ENCODE measurements around the gene APOO.

APOO gene

DNA sequence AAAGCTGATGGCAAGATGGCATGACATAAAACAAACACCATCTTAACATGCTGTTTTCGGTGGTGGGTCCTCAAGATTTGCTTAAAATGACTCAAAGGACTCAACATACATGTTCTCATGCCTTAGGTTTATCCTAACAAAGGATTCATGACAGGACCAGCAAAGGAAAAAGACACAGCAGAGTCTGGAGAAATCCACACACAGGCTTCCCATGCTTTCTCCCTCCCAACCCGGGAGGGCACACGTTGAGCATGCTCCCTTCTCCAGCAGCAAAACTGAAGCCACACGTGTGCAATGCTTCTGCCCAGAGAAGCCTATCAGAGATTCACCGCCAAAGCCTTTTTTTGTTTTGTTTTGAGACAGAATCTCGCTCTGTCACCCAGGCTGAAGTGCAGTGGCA is 84.9 kb downstream of the APOO start:
- peak overlapping the region; percentile 31 for H3K9ac ChIP-seq (ENCODE audit: low read length)
- no peak overlapping the region for H4K8ac ChIP-seq (ENCODE audit: low read length)
- H3K27ac ChIP-seq (ENCODE audit: low read length, poor library complexity, severe bottlenecking) = no peak overlapping the region
- H3K4me3 ChIP-seq (ENCODE audit: insufficient read depth in 1 of 2, low read depth in 1 of 2, low read length in 2 of 2) = no peak overlapping the region
- no peak overlapping the region for H2BK15ac ChIP-seq (ENCODE audit: low read depth, poor library complexity, severe bottlenecking)
- no peak overlapping the region for H3K18ac ChIP-seq (ENCODE audit: low read depth in 1 of 2, low read length in 2 of 2)
- H2BK12ac ChIP-seq (ENCODE audit: low read length in 2 of 2) = no peak overlapping the region
- no peak overlapping the region for H3K4me2 ChIP-seq (ENCODE audit: low read length, poor library complexity, severe bottlenecking)
- peaks cover 4% of the 10 kb centered on the region for H3K4me1 ChIP-seq (ENCODE audit: control insufficient read depth, insufficient read depth, low read depth, low read length)
- peaks cover 0 to 3% of the 10 kb centered on the region in 2 experiments for H3K27me3 ChIP-seq (ENCODE audit: control insufficient read depth in 1 of 2, insufficient read depth in 1 of 2, low read length in 2 of 2)
- H2BK5ac ChIP-seq (ENCODE audit: low read depth, low read length, poor library complexity, severe bottlenecking) = no peak overlapping the region
- no peak overlapping the region for H3K4ac ChIP-seq (ENCODE audit: low read depth in 1 of 2, low read length in 2 of 2)
- 70% methylated on average over 5 of the region's 6 CpGs for WGBS
- H3K23ac ChIP-seq (ENCODE audit: low read length in 2 of 2) = no peak overlapping the region
- H3K79me1 ChIP-seq (replicated peaks; ENCODE audit: low read length, poor library complexity, severe bottlenecking) = no peaks in the 10 kb centered on the region
- no peak overlapping the region for H2AK5ac ChIP-seq (ENCODE audit: low read length, severe bottlenecking)
- no peak overlapping the region for H2BK120ac ChIP-seq (ENCODE audit: low read depth, low read length)
- H4K91ac ChIP-seq (ENCODE audit: low read length) = no peak overlapping the region
- no peak for DNase-seq
- H3K36me3 ChIP-seq (ENCODE audit: control insufficient read depth in 1 of 2, insufficient read depth in 2 of 2, low read depth in 1 of 2, low read length in 2 of 2) = no peaks in the 10 kb centered on the region
- no peaks in the 10 kb centered on the region for H3K9me3 ChIP-seq (ENCODE audit: control insufficient read depth, low read length)
- no peak overlapping the region for H2AFZ ChIP-seq (ENCODE audit: low read depth, low read length)
- H3K14ac ChIP-seq (ENCODE audit: low read length in 2 of 2) = no peak overlapping the region

DNA sequence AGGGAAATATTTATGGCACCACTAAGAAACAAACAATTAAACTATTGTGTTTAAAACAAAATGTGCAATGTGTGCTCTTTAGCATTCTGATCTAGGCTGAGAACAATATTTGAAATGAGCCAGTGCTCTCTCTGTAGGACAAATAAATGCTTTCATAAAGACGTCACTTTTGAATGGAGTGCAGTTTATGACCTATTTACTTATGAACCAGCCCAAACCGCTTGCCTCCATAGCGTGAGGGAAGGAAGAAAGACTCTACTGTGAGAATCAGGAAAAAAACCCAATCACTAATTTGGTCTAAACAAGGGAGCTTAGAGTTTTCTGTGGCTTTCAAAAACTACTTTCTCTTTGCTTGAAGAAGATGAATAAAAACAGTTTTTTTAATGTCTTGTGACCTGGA is 85.3 kb downstream of the APOO start:
- Histone ChIP-seq H3K14ac (ENCODE audit: low read length in 2 of 2) (no peak overlapping the region), H4K8ac (ENCODE audit: low read length) (no peak overlapping the region), H3K23ac (ENCODE audit: low read length in 2 of 2) (no peak overlapping the region), H4K91ac (ENCODE audit: low read length) (no peak overlapping the region), H3K4ac (ENCODE audit: low read depth in 1 of 2, low read length in 2 of 2) (no peak overlapping the region), H3K9ac (ENCODE audit: low read length) (peak overlapping the region; percentile 31), H3K27ac (ENCODE audit: low read length, poor library complexity, severe bottlenecking) (no peak overlapping the region), H3K4me2 (ENCODE audit: low read length, poor library complexity, severe bottlenecking) (no peak overlapping the region), H2AFZ (ENCODE audit: low read depth, low read length) (no peak overlapping the region), H3K36me3 (ENCODE audit: control insufficient read depth in 1 of 2, insufficient read depth in 2 of 2, low read depth in 1 of 2, low read length in 2 of 2) (no peaks in the 10 kb centered on the region), H3K79me1 (replicated peaks; ENCODE audit: low read length, poor library complexity, severe bottlenecking) (no peaks in the 10 kb centered on the region), H2BK15ac (ENCODE audit: low read depth, poor library complexity, severe bottlenecking) (no peak overlapping the region), H2BK120ac (ENCODE audit: low read depth, low read length) (no peak overlapping the region), H3K9me3 (ENCODE audit: control insufficient read depth, low read length) (no peaks in the 10 kb centered on the region), H2AK5ac (ENCODE audit: low read length, severe bottlenecking) (no peak overlapping the region), H3K4me1 (ENCODE audit: control insufficient read depth, insufficient read depth, low read depth, low read length) (peaks cover 4% of the 10 kb centered on the region), H3K18ac (ENCODE audit: low read depth in 1 of 2, low read length in 2 of 2) (no peak overlapping the region), H3K27me3 (ENCODE audit: control insufficient read depth in 1 of 2, insufficient read depth in 1 of 2, low read length in 2 of 2) (peaks cover 0 to 3% of the 10 kb centered on the region in 2 experiments), H3K4me3 (ENCODE audit: insufficient read depth in 1 of 2, low read depth in 1 of 2, low read length in 2 of 2) (no peak overlapping the region), H2BK12ac (ENCODE audit: low read length in 2 of 2) (no peak overlapping the region), H2BK5ac (ENCODE audit: low read depth, low read length, poor library complexity, severe bottlenecking) (no peak overlapping the region)
- WGBS = no CpG with 5 or more reads among the region's 3 CpGs
- DNase-seq = peak; percentile 41

DNA sequence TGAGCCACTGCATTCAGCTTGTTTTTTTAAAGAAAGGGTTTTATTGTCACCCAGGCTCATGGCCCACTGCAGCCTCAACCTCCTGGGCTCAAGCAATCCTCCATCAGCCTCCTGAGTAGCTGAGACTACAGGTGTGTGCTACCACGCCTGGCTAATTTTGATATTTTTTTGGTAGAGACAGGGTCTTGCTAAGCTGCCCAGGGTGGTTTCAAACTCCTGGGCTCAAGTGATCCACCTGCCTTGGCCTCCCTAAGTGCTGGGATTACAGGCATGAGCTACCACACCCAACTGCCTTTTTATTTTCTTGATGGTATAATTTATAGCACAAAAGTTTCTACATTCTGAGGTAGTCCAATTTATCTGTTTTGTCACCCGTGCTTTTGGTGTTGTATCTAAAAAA is 85.9 kb downstream of the APOO start:
- Histone ChIP-seq H3K79me1 (replicated peaks; ENCODE audit: low read length, poor library complexity, severe bottlenecking) (no peaks in the 10 kb centered on the region), H2AFZ (ENCODE audit: low read depth, low read length) (no peak overlapping the region), H3K36me3 (ENCODE audit: control insufficient read depth in 1 of 2, insufficient read depth in 2 of 2, low read depth in 1 of 2, low read length in 2 of 2) (no peaks in the 10 kb centered on the region), H3K9me3 (ENCODE audit: control insufficient read depth, low read length) (no peaks in the 10 kb centered on the region), H3K23ac (ENCODE audit: low read length in 2 of 2) (no peak overlapping the region), H2BK15ac (ENCODE audit: low read depth, poor library complexity, severe bottlenecking) (no peak overlapping the region), H3K27ac (ENCODE audit: low read length, poor library complexity, severe bottlenecking) (no peak overlapping the region), H3K4ac (ENCODE audit: low read depth in 1 of 2, low read length in 2 of 2) (no peak overlapping the region), H3K4me2 (ENCODE audit: low read length, poor library complexity, severe bottlenecking) (no peak overlapping the region), H2BK12ac (ENCODE audit: low read length in 2 of 2) (no peak overlapping the region), H2BK5ac (ENCODE audit: low read depth, low read length, poor library complexity, severe bottlenecking) (no peak overlapping the region), H2BK120ac (ENCODE audit: low read depth, low read length) (no peak overlapping the region), H3K4me3 (ENCODE audit: insufficient read depth in 1 of 2, low read depth in 1 of 2, low read length in 2 of 2) (no peak overlapping the region), H3K27me3 (ENCODE audit: control insufficient read depth in 1 of 2, insufficient read depth in 1 of 2, low read length in 2 of 2) (peaks cover 0 to 3% of the 10 kb centered on the region in 2 experiments), H3K14ac (ENCODE audit: low read length in 2 of 2) (no peak overlapping the region), H4K91ac (ENCODE audit: low read length) (no peak overlapping the region), H4K8ac (ENCODE audit: low read length) (no peak overlapping the region), H3K18ac (ENCODE audit: low read depth in 1 of 2, low read length in 2 of 2) (no peak overlapping the region), H3K9ac (ENCODE audit: low read length) (peak overlapping the region; percentile 31), H2AK5ac (ENCODE audit: low read length, severe bottlenecking) (no peak overlapping the region), H3K4me1 (ENCODE audit: control insufficient read depth, insufficient read depth, low read depth, low read length) (peaks cover 4% of the 10 kb centered on the region)
- 100% methylated on average over 1 of the region's 2 CpGs for WGBS
- no peak for DNase-seq

DNA sequence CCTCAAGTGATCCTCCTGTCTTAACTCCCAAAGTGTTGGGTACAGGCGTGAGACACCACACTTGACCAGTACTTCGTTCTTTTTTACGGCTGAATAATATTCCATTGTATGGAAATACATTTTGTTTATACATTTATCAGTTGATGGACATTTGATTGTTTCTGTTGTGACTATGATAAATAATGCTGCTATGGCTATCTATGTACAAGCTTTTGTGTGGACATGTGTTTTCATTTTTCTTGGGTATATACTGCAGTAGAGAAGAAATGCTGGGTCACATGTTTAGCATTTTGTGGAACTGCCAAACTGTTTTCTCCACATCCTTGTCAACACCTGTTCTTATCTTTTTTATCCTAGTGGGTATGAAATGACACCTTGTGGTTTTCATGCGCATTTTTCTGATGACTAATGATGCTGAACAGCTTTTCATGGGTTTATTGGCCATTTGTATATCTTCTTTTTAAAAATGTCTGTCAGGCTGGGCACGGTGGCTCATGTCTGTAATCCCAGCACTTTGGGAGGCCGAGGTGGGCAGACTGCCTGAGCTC is 87.4 kb downstream of the APOO start:
- Histone ChIP-seq H2BK5ac (ENCODE audit: low read depth, low read length, poor library complexity, severe bottlenecking) (no peak overlapping the region), H3K9ac (ENCODE audit: low read length) (no peak overlapping the region), H4K91ac (ENCODE audit: low read length) (no peak overlapping the region), H2BK15ac (ENCODE audit: low read depth, poor library complexity, severe bottlenecking) (no peak overlapping the region), H3K4me2 (ENCODE audit: low read length, poor library complexity, severe bottlenecking) (no peak overlapping the region), H3K27me3 (ENCODE audit: control insufficient read depth in 1 of 2, insufficient read depth in 1 of 2, low read length in 2 of 2) (no peaks in the 10 kb centered on the region), H4K8ac (ENCODE audit: low read length) (no peak overlapping the region), H3K9me3 (ENCODE audit: control insufficient read depth, low read length) (no peaks in the 10 kb centered on the region), H3K14ac (ENCODE audit: low read length in 2 of 2) (no peak overlapping the region), H3K4ac (ENCODE audit: low read depth in 1 of 2, low read length in 2 of 2) (no peak overlapping the region), H2AFZ (ENCODE audit: low read depth, low read length) (no peak overlapping the region), H3K4me1 (ENCODE audit: control insufficient read depth, insufficient read depth, low read depth, low read length) (peaks cover 4% of the 10 kb centered on the region), H3K23ac (ENCODE audit: low read length in 2 of 2) (no peak overlapping the region), H3K79me1 (replicated peaks; ENCODE audit: low read length, poor library complexity, severe bottlenecking) (no peaks in the 10 kb centered on the region), H3K4me3 (ENCODE audit: insufficient read depth in 1 of 2, low read depth in 1 of 2, low read length in 2 of 2) (no peak overlapping the region), H3K27ac (ENCODE audit: low read length, poor library complexity, severe bottlenecking) (no peak overlapping the region), H3K18ac (ENCODE audit: low read depth in 1 of 2, low read length in 2 of 2) (no peak overlapping the region), H2AK5ac (ENCODE audit: low read length, severe bottlenecking) (no peak overlapping the region), H2BK12ac (ENCODE audit: low read length in 2 of 2) (no peak overlapping the region), H3K36me3 (ENCODE audit: control insufficient read depth in 1 of 2, insufficient read depth in 2 of 2, low read depth in 1 of 2, low read length in 2 of 2) (no peaks in the 10 kb centered on the region), H2BK120ac (ENCODE audit: low read depth, low read length) (no peak overlapping the region)
- no peak for DNase-seq
- 75% methylated on average over 3 of the region's 6 CpGs for WGBS

Data from mesenchymal stem cell (in vitro differentiated cells and primary cell).